Uterus (tissue), 2 donors: ENCODE results near the gene NTF3.

Experiments used
- POLR2A ChIP-seq, 2 donors: fragments of 450-650 bp; IDR thresholded peaks; one replicate each; pipeline ENCODE4 v1.6.1; 2016; ENCODE audit warnings: antibody characterized with exemption in 2 of 2, mild to moderate bottlenecking in 1 of 2, moderate library complexity in 1 of 2
- TF ChIP-seq, protein P1 (sequence below), 4 experiments: fragments of 200-600 bp in 2 of 4; fragments of 450-650 bp in 2 of 4; sonication (generic) in 2 of 4; IDR thresholded peaks; one replicate each; pipeline ENCODE4 v1.5.1; 2016 to 2019; ENCODE audit warnings: antibody characterized with exemption in 4 of 4, mild to moderate bottlenecking in 2 of 4, moderate library complexity in 1 of 4

DNA sequence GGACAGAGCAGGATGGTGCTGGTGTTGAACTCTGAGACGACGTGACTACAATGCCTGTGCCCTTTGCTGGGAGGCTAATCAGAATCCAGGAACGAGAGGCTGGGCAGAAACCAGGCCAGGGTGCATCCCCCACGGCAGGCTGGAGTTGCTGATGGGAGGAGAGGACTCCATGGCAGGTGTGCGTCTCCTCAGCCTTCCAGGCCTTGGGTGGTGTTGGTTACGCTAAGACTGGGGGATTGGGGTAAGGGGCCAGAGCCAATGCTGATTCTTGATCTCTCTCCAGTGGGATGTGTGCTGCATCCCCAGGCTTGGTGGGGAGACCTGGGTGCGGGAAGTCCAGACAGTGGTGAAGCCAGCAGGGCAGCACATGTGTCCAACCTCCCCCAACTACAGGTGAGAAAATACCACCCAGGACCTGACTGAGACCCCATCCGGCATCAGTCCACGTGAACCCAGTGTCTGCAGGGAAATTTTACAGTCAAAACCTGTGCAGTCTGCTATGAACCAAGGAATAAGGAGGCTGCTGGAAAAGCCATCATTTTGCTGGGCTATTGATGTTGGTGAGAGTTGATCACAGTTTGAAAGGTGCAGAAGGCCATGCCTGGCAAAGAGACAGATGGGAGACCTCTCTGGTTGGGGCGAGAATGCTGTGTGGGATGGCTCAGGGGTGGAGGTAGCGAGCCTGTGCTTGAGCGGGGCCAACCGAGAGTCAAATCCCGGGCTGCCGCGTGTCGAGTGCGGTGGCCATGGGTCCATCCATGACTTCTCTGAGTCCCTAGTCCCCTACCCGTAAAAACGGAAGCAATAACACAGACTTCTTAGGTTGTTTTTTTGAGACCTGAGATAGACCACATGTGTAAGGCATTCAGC is 89.8 kb downstream of the NTF3 start:
- TF ChIP-seq, protein P1, sequence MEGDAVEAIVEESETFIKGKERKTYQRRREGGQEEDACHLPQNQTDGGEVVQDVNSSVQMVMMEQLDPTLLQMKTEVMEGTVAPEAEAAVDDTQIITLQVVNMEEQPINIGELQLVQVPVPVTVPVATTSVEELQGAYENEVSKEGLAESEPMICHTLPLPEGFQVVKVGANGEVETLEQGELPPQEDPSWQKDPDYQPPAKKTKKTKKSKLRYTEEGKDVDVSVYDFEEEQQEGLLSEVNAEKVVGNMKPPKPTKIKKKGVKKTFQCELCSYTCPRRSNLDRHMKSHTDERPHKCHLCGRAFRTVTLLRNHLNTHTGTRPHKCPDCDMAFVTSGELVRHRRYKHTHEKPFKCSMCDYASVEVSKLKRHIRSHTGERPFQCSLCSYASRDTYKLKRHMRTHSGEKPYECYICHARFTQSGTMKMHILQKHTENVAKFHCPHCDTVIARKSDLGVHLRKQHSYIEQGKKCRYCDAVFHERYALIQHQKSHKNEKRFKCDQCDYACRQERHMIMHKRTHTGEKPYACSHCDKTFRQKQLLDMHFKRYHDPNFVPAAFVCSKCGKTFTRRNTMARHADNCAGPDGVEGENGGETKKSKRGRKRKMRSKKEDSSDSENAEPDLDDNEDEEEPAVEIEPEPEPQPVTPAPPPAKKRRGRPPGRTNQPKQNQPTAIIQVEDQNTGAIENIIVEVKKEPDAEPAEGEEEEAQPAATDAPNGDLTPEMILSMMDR (IDR thresholded peaks at IDR 0.05): no peak
- TF ChIP-seq POLR2A (IDR thresholded peaks at IDR 0.05): no peak
